Measurements from ENCODE around the gene P2RY13.

P2RY13 gene

DNA sequence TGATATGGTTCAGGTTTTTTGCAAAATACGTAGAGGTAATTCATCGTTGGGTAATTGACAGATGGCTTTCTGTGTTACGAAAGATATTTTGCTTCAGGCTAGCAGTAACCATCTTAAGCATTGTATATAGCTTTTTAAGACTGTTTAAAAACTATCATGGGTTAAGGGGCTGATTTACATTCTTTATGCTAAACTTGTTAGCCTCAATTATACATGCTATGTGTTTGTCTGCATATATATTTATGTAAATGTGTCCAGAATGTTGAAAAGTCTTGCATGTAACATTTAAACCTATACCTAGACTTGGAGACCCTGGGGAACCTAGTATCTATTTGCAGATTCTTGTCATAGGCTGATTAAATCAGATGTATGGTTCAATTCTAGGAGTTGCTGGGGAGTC lies 39.9 kb downstream of the P2RY13 start:
- no peak for DNase-seq

GRCh38 chr3:151285940-151286339 lies 43.4 kb downstream of the P2RY13 start:
- no peak for DNase-seq

DNA sequence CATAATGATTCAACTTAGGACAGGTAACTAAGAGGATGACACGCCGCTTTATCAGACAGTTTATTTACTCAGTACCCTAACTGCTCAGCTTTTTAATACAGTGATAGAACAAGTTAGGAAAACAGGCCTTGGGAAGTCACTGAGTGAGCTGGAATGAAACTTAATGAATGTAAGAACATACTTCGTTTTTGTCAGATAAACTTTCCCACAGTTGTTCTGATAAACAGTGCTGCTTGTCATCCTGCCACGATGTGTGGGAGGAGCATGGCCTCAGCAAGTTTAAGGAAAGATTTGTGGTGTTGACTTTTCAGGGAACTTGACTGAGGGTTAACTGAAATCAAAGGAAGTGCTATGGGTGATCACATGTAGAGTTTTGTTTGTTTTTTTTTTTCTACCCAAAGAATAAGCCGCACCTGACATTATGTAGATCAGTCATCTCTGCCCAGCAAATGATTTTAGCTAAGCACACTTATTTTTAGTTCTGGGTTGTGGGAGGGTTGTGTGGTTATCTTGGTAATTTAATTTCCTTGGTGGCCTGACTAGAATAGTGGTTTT lies 45.4 kb downstream of the P2RY13 start:
- DNase-seq = no peak

- no peak for DNase-seq
These were observed 46.0 kb downstream of the P2RY13 start for GRCh38 chr3:151283387-151283786.

DNA sequence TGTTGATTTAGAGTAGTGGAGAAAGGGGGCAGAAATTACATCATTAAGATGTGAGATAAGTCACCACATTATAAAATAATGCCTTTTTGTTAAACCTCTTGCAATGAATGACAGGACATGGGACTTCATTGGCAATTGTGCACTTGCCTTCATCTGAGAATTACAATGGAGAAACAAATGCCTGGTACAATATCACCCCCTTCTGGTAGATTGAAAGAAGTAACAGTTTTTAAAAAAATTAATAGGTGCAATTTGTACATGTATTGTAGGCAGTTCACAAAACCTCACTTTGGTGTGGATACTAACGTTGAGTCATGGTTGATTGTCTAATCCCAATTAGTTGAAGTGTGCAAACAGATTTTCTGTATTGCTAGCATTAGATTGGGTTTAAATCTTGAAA lies 46.4 kb downstream of the P2RY13 start:
- DNase-seq = peak; percentile 6

GRCh38 chr3:151281671-151282324 lies 47.6 kb downstream of the P2RY13 start:
- DNase-seq = no peak

DNA sequence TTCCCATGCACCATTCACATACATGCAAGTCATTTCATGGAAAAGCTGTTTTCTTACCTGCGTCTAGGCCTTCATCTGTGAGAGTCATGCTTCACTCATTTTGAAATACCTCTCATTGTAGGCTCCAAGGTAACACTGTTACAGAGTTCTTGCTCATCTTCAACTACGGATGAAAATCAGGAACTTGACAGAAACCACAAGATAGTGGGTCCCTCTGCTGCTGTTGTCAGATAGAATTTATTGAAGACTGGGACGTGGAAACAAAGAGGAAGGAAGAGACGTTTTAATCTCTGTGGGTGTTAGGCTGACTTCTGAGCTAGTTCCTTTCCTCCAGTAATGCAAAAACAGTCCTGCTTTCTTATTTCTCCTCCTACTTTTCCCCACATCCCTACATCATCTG lies 51.1 kb downstream of the P2RY13 start, which contains the start of gene P2RY14:
TSS of gene P2RY14 (minus strand) at position 313 of the 400 bp plus-strand sequence. CDS start 64,226 bp downstream, outside the sequence.
- no peak for DNase-seq

- no peak for DNase-seq
These were observed 52.7 kb downstream of the P2RY13 start for GRCh38 chr3:151276687-151277042.

Measured in NCI-H345 (cell line).